GM12874 (cell line): ENCODE results near the gene ZNF467.

Source experiments
- TF ChIP-seq, protein P1 (sequence below): IDR thresholded peaks from 2 replicates; pipeline ENCODE4 v1.5.1; 2011; ENCODE audit warnings: low read depth, mild to moderate bottlenecking, control low read depth, low read length, moderate library complexity; ENCODE audit not compliant: insufficient read depth

Gene ZNF467

DNA sequence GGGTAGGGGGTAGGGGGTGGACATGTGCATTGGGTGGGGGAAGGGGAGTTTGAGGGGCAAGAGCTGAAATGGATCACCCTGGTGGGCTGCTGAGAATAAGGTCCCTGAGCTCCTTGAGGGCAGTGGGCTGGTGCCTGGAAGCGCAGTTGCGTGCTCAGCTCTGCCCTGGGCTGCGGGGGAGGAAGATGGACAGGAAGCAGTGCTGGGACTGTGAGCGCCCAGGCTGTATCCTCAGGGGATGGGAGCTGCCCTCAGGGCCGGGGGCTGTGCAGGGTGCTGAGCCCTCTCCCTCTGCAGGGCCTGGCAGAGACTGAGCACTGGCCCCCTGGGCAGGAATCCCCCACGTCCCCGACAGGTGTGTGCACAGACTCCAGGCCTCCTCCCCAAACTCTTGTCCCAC is 24.4 kb upstream of the ZNF467 start:
- TF ChIP-seq, protein P1, sequence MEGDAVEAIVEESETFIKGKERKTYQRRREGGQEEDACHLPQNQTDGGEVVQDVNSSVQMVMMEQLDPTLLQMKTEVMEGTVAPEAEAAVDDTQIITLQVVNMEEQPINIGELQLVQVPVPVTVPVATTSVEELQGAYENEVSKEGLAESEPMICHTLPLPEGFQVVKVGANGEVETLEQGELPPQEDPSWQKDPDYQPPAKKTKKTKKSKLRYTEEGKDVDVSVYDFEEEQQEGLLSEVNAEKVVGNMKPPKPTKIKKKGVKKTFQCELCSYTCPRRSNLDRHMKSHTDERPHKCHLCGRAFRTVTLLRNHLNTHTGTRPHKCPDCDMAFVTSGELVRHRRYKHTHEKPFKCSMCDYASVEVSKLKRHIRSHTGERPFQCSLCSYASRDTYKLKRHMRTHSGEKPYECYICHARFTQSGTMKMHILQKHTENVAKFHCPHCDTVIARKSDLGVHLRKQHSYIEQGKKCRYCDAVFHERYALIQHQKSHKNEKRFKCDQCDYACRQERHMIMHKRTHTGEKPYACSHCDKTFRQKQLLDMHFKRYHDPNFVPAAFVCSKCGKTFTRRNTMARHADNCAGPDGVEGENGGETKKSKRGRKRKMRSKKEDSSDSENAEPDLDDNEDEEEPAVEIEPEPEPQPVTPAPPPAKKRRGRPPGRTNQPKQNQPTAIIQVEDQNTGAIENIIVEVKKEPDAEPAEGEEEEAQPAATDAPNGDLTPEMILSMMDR, result no peak

DNA sequence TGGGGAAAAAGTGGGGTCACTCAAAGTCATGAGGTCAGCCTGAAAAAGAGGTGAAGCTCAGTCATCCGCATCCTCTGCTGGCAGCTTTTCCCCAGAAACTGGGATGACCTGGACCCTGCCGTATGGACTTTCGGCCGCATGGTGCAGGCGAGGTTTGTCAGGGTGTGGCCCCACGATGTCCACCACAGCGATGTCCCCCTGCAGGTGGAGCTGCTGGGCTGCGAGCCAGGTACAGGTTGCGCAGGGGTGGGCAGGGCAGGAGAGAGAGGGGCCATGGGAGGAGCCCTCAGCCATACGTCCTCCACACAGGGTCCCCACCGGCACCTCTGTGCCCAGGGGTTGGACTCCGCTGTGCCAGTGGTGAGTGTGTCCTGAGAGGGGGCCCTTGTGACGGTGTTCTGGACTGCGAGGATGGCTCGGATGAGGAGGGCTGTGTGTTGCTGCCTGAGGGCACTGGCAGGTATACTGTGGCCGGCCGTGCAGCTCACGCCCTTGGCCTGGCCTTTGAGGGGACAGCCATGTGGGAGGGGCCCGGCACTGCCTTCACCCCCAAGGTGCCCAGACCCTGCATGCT is 23.0 kb upstream of the ZNF467 start:
- TF ChIP-seq, protein P1, result no peak

DNA sequence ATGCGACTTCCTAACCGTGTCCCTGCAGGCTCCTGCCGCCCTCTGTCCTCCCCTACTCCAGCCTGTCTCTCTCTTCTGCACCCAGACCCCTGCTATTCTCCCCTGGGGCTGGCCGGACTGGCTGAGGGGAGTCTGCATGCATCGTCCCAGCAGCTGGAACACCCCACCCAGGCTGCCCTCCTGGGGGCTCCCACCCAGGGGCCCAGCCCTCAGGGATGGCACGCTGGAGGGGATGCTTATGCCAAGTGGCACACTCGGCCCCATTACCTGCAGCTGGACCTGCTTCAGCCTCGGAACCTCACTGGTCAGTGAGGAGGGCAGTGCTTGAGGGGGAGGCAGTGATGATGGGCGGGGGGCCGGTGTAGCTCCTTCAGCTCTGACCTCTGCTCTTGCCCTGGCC is 21.7 kb upstream of the ZNF467 start:
- TF ChIP-seq, protein P1, result no peak

DNA sequence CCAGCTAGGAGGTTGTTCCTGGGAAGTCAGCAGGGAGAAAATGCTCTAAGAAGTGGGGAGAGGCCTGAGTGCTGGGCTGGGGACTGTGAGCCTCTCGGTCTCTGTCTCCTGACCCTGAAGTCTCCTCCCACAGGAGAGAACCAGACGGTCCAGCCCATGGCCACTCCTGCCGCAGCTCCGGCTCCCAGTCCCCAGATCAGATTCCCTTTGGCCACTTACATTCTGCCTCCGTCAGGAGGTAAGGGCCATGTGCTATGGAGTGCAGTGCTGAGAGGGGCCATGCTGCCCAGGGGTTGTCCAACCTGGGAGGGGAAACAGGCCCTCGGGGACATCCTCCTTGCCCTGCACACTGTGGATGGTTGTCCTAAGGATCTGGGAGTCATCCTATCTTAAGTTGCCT is 21.3 kb upstream of the ZNF467 start:
- TF ChIP-seq, protein P1, result no peak

DNA sequence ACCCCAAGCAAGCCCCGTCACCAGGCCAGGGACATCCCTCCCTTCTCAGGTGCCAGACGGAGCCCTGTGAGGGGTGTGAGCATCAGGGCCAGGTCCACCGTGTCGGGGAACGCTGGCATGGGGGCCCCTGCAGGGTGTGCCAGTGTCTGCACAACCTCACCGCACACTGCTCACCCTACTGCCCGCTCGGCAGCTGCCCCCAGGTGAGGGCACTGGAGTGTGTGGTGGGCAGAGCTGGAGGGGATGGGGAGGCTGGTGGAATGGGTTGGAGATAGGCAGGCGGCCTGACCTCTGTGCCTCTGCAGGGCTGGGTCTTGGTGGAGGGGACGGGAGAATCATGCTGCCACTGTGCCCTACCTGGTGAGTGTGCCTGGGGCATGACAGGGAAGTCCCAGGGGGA is 19.9 kb upstream of the ZNF467 start:
- TF ChIP-seq, protein P1, result no peak

DNA sequence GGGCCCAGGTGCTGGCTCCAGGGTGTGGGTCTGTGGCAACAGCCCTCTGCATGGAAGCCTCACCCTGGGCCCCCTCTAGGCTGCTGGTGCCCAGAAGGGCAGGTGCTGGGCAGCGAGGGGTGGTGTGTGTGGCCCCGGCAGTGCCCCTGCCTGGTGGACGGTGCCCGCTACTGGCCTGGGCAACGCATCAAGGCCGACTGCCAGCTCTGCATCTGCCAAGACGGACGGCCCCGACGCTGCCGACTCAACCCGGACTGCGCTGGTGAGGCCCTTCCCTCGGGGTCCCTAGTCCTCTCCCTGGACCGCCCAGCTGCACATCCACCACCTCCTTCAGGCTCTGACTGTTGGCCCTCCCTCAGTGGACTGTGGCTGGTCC is 18.8 kb upstream of the ZNF467 start:
- TF ChIP-seq, protein P1, result no peak

DNA sequence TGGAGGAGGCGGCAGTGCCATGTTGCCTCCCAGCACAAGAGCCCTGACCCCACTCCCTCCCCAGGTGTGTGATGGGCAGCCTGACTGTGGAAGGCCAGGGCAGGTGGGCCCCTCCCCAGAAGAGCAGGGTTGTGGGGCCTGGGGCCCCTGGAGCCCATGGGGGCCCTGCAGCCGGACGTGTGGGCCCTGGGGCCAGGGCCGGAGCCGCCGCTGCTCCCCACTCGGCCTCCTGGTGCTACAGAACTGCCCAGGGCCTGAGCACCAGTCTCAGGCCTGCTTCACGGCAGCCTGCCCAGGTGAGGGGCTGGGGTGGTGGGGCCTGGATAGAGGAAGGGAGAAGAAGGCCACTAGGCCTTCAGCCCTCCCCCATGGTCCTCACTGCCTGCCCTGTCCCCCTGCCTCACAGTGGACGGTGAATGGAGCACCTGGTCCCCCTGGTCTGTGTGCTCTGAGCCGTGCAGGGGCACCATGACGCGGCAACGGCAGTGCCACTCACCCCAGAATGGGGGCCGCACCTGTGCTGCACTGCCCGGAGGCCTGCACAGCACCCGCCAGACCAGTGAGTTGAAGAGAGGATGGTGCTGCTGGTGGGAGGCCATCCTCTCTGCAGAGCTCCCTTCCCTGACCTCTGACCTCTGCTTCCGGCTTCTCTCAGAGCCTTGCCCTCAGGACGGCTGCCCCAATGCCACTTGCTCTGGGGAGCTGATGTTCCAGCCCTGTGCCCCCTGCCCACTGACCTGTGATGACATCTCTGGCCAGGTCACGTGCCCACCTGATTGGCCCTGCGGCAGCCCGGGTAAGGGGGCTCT is 18.2 kb upstream of the ZNF467 start:
- TF ChIP-seq, protein P1, result no peak
